Endodermal cell (in vitro differentiated cells): ENCODE data around the gene TMEM204. TPM values are rescaled to one million over a fixed set of nuclear protein-coding genes. Genes with fewer than 3 reads are reported as not detected.

ENCODE experiments used
- DNase-seq: peaks from one replicate; pipeline ENCODE4 v3.0.0-alpha.2; 2017
- H3K27ac ChIP-seq: 2 replicates; pipeline ENCODE4 v1.5.1; 2013; ENCODE audit warnings: mild to moderate bottlenecking, low read depth, low read length, moderate library complexity
- H3K27me3 ChIP-seq: 2 replicates; pipeline ENCODE4 v1.6.1; 2013; ENCODE audit warnings: mild to moderate bottlenecking, low read length, moderate library complexity; ENCODE audit not compliant: insufficient read depth, control insufficient read depth, poor library complexity, severe bottlenecking
- H3K36me3 ChIP-seq: 2 replicates; pipeline ENCODE4 v1.7.0; 2013; ENCODE audit warnings: mild to moderate bottlenecking, low read length, moderate library complexity; ENCODE audit not compliant: control insufficient read depth, insufficient read depth
- H3K4me1 ChIP-seq: one replicate; pipeline ENCODE4 v1.7.0; 2013; ENCODE audit warnings: low read length; ENCODE audit not compliant: control insufficient read depth, insufficient read depth
- H3K4me3 ChIP-seq: 2 replicates; pipeline ENCODE4 v1.5.1; 2013; ENCODE audit warnings: mild to moderate bottlenecking, low read length, moderate library complexity
- H3K9ac ChIP-seq: 2 replicates; pipeline ENCODE4 v1.6.1; 2013; ENCODE audit warnings: mild to moderate bottlenecking, low read length, moderate library complexity; ENCODE audit not compliant: poor library complexity, severe bottlenecking; ENCODE audit errors: extremely low read depth
- H3K9me3 ChIP-seq: 2 replicates; pipeline ENCODE4 v1.6.1; 2013; ENCODE audit warnings: mild to moderate bottlenecking, low read length, moderate library complexity; ENCODE audit not compliant: control insufficient read depth
- H3K27ac Mint-ChIP-seq: 2 replicates; pipeline ENCODE4 v1.8.0; 2020; ENCODE audit warnings: mixed read lengths
- H3K27me3 Mint-ChIP-seq: 2 replicates; pipeline ENCODE4 v1.8.0; 2021; ENCODE audit warnings: mild to moderate bottlenecking, mixed read lengths; ENCODE audit not compliant: insufficient read depth
- H3K36me3 Mint-ChIP-seq: 2 replicates; pipeline ENCODE4 v1.8.0; 2020; ENCODE audit warnings: low read depth, mixed read lengths
- H3K4me1 Mint-ChIP-seq: 2 replicates; pipeline ENCODE4 v1.8.0; 2020; ENCODE audit warnings: mixed read lengths
- H3K4me3 Mint-ChIP-seq: 2 replicates; pipeline ENCODE4 v1.8.0; 2020; ENCODE audit warnings: mild to moderate bottlenecking, moderate library complexity, mixed read lengths
- H3K9me3 Mint-ChIP-seq: 2 replicates; pipeline ENCODE4 v1.8.0; 2020; ENCODE audit warnings: mild to moderate bottlenecking, mixed read lengths
- CTCF ChIP-seq: fragments of 200-600 bp; sonication (generic); conservative IDR thresholded peaks from 2 replicates; pipeline ENCODE4 v1.5.0; 2021; ENCODE audit warnings: antibody characterized with exemption, mild to moderate bottlenecking
- WGBS, 2 experiments: methylation state at CpG; one replicate each; pipeline versions ENCODE4 v1.1.5 to v1.1.7; 2013; ENCODE audit warnings: missing lambda C conversion rate in 2 of 2, mixed read lengths in 1 of 2; ENCODE audit not compliant: insufficient coverage in 1 of 2, insufficient read length in 1 of 2; 5-methylcytosine and 5-hydroxymethylcytosine counted together
- total RNA-seq, 2 donors: library from RNA; stranded (reverse); fragmentation: NEBNext Ultra II Directional in 1 of 2; extraction: Animal tissue kit (Norgen Biotek cat#: 25700) in 1 of 2; gene quantifications; 2 replicates in 1 of 2; 3 replicates in 1 of 2; pipeline ENCODE4 v1.2.1, GENCODE V29; 2021

Gene TMEM204
- total RNA-seq, 2 donors from 2014 or later, result not detected

DNA sequence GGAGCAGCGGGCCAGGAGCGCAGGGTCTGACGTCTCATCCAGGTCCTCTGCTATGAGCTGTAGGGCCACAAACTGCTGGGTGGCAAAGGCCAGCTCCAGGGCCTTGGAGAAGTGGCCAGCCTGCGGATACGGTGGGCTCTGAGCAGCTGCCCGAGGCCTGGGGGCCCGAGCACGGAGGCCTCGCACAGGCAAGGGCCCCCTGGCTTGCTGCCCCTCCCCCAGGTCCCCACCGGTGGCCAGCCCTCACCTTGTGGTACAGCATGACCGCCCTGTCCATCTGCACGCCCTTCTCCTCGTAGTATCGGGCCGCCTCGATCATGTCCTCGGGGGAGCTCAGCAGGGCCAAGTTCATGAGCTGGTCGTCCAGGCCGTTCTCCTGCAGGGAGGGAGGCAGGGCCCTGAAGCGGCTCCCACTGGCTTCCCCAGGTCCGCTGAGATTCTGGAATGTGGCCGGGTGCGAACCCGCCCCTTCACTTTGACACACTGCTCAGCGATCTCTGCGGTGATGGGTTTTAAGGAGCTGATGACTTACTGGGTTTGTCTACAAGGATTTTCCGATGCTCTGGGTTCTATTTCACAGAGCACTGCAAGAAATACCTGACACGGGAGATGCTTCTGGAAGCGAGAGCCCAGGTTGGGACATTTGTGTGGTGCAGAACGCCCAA lies 9.8 kb upstream of the TMEM204 start:
- H3K9me3 Mint-ChIP-seq, result no peaks in the 10 kb centered on the region
- no peaks in the 10 kb centered on the region for H3K4me1 ChIP-seq
- no peak overlapping the region for H3K4me3 ChIP-seq
- DNase-seq, result no peak
- no peaks in the 10 kb centered on the region for H3K36me3 ChIP-seq
- no peaks in the 10 kb centered on the region for H3K27me3 ChIP-seq
- H3K36me3 Mint-ChIP-seq, result peaks cover 7% of the 10 kb centered on the region
- H3K9ac ChIP-seq, result no peak overlapping the region
- no peaks in the 10 kb centered on the region for H3K9me3 ChIP-seq
- H3K4me3 Mint-ChIP-seq, result no peak overlapping the region
- no peaks in the 10 kb centered on the region for H3K4me1 Mint-ChIP-seq
- 91 to 95% methylated on average over 21 to 30 of the region's 30 CpGs for WGBS, 2 experiments
- no peak overlapping the region for H3K27ac ChIP-seq
- no peaks in the 10 kb centered on the region for H3K27me3 Mint-ChIP-seq
- no peak overlapping the region for H3K27ac Mint-ChIP-seq
- no peak for TF ChIP-seq CTCF

DNA sequence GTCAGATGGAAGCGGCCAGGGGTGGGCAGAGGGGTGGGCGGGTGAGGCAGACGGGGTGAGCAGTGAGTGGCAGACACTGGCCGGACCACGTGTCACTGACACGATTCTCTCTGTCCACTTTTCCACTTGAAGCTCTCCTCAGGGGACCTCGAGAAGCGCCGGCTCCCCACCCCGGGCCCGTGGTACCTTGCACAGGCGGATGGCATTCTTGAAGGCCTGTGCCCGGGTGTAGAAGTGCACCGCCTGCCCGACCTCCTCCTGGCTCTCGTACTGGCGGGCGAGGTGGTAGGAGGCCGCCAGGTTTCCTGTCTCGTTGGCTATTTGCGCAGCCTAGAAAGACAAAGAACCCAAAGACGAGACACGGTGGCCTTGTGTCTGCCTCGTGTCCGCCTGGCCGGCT lies 9.1 kb upstream of the TMEM204 start:
- Mint-ChIP-seq H3K27ac (no peak overlapping the region), H3K27me3 (no peaks in the 10 kb centered on the region), H3K9me3 (no peaks in the 10 kb centered on the region), H3K4me3 (no peak overlapping the region), H3K36me3 (peaks cover 7% of the 10 kb centered on the region), H3K4me1 (no peaks in the 10 kb centered on the region)
- WGBS, 2 experiments, result 91 to 93% methylated on average over 26 of the region's 26 CpGs
- H3K4me3 ChIP-seq, result no peak overlapping the region
- H3K4me1 ChIP-seq, result no peaks in the 10 kb centered on the region
- no peaks in the 10 kb centered on the region for H3K27me3 ChIP-seq
- DNase-seq, result no peak
- no peak overlapping the region for H3K9ac ChIP-seq
- H3K9me3 ChIP-seq, result no peaks in the 10 kb centered on the region
- no peak overlapping the region for H3K27ac ChIP-seq
- TF ChIP-seq CTCF, result no peak
- H3K36me3 ChIP-seq, result no peaks in the 10 kb centered on the region

DNA sequence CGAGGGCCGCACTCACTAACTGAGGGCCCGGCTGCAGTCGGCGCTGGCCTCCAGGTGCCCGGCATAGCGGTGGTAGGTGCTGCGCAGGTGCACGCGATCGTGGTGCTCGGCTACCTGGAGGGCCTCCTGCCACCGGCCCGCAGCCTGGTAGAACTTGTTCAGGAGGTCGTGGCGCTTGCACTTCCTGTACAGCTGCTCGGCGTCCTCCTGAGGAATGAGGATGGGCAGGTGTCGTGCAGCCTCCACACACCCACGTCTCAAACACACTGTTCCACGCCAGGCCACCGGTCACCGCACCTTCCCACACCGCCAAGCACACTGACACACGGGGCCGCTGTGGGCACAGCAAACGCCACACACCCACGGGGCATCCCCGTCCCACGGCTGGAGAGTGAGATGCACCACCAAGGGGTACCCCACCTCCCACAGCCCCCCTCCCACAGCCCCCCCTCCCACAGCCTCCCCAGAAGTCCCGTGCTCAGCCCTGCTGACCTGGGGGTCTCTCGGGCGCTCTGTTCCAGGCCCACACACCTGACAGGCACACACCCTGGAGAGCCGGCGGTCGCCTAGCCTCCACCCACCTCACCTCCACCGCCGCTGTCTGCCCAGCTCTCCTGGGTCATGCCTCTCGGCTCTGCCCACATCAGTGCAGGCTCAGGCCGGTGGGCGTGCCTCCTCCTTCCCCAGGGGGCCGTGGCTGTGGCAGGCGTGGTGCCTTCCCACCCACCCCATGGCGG lies 7.4 kb upstream of the TMEM204 start:
- H3K27ac ChIP-seq, result no peak overlapping the region
- no peaks in the 10 kb centered on the region for H3K9me3 ChIP-seq
- H3K4me1 ChIP-seq, result no peaks in the 10 kb centered on the region
- H3K27me3 Mint-ChIP-seq, result no peaks in the 10 kb centered on the region
- no peak for TF ChIP-seq CTCF
- no peak for DNase-seq
- no peaks in the 10 kb centered on the region for H3K27me3 ChIP-seq
- H3K36me3 Mint-ChIP-seq, result peaks cover 7% of the 10 kb centered on the region
- no peak overlapping the region for H3K27ac Mint-ChIP-seq
- H3K4me3 ChIP-seq, result no peak overlapping the region
- 94 to 95% methylated on average over 26 to 41 of the region's 44 CpGs for WGBS, 2 experiments
- no peaks in the 10 kb centered on the region for H3K36me3 ChIP-seq
- no peak overlapping the region for H3K4me3 Mint-ChIP-seq
- no peaks in the 10 kb centered on the region for H3K9me3 Mint-ChIP-seq
- H3K9ac ChIP-seq, result no peak overlapping the region
- no peaks in the 10 kb centered on the region for H3K4me1 Mint-ChIP-seq
